ENCODE data around the gene ZNF541.

The ZNF541 gene

DNA sequence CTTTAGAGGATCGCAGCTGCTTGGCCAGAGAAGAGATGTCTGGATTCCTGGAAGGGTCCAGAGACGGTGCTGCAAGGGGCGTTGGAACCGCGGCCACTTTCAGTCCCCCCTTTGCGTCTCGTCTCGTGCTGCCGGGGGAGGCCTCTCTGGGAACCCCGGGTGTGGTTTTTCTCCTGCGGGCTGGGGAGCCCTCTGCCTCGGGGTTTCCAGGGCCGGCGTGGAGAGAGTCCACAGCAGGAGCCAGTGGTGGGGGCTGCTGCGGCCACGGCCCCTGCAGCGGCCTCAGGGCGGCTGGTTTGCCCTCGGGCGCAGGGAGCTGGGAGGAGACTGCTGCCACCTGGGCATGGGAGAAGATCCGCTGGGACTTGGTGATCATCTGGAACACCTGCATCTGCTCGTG lies 28.5 kb downstream of the ZNF541 start:
- Histone ChIP-seq H3K4me3 (ENCODE audit: low read depth, low read length) (no peak overlapping the region), H2BK5ac (ENCODE audit: low read depth, low read length, poor library complexity) (no peak overlapping the region), H3K36me3 (ENCODE audit: control insufficient read depth in 1 of 2, insufficient read depth in 2 of 2, low read length in 2 of 2) (no peaks in the 10 kb centered on the region), H3K14ac (ENCODE audit: low read length) (peak overlapping the region; percentile 48), H3K4me1 (ENCODE audit: control insufficient read depth in 1 of 2, insufficient read depth in 2 of 2, low read length in 2 of 2) (peaks cover 5 to 14% of the 10 kb centered on the region in 2 experiments), H3K23ac (ENCODE audit: low read length) (no peak overlapping the region), H3K79me2 (ENCODE audit: control insufficient read depth, insufficient read depth, low read length, poor library complexity) (no peaks in the 10 kb centered on the region), H4K91ac (ENCODE audit: low read depth, low read length) (peak overlapping the region; percentile 74), H3K18ac (ENCODE audit: low read length) (peak overlapping the region; percentile 24), H4K12ac (ENCODE audit: low read depth, low read length) (no peak overlapping the region), H3K27me3 (ENCODE audit: insufficient read depth, low read length) (no peaks in the 10 kb centered on the region), H3K27ac (ENCODE audit: low read depth, low read length) (no peak overlapping the region), H3K9me3 (ENCODE audit: insufficient read depth, low read depth, low read length) (no peaks in the 10 kb centered on the region), H3K4me2 (ENCODE audit: low read length) (no peak overlapping the region), H2AFZ (ENCODE audit: insufficient read depth, low read length, poor library complexity) (no peak overlapping the region), H2BK120ac (ENCODE audit: insufficient read depth, low read length, poor library complexity) (peak overlapping the region; percentile 71), H3K79me1 (ENCODE audit: low read length) (peaks cover 13% of the 10 kb centered on the region), H2BK12ac (ENCODE audit: low read length) (peak overlapping the region; percentile 94), H3K4ac (ENCODE audit: low read depth, low read length) (no peak overlapping the region), H4K8ac (ENCODE audit: low read depth, low read length) (no peak overlapping the region), H2AK5ac (ENCODE audit: low read length) (peak overlapping the region; percentile 87), H3K9ac (ENCODE audit: low read length) (no peak overlapping the region)
- no CpG with 5 or more reads among the region's 22 CpGs for WGBS (ENCODE audit: extremely low coverage, insufficient coverage, insufficient read length)
- DNase-seq, result no peak

DNA sequence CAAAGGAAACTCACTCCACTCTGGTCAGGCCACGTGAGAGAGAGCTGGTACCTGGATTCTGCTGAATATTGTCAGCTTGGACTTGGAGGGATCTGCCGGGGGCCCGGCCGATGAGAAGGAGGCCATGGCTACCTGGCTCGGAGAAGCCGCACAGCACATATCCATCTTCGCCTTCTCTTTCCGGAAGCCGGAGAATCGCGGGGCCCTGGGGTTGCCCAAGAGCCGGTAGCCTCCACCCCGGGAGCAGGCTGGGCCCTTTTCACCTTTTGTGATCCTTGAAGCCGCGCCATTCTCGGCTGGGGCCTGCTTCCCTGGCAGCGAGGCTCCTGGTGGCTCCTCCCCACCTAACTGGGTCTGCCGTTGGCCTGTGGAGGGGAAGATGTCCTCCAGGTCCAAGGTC lies 28.9 kb downstream of the ZNF541 start:
- H2AK5ac ChIP-seq (ENCODE audit: low read length), result peak overlapping the region; percentile 87
- WGBS (ENCODE audit: extremely low coverage, insufficient coverage, insufficient read length), result no CpG with 5 or more reads among the region's 18 CpGs
- H2BK12ac ChIP-seq (ENCODE audit: low read length), result peak overlapping the region; percentile 94
- peaks cover 5 to 14% of the 10 kb centered on the region in 2 experiments for H3K4me1 ChIP-seq (ENCODE audit: control insufficient read depth in 1 of 2, insufficient read depth in 2 of 2, low read length in 2 of 2)
- no peaks in the 10 kb centered on the region for H3K27me3 ChIP-seq (ENCODE audit: insufficient read depth, low read length)
- H3K79me1 ChIP-seq (ENCODE audit: low read length), result peaks cover 13% of the 10 kb centered on the region
- H3K23ac ChIP-seq (ENCODE audit: low read length), result no peak overlapping the region
- H4K12ac ChIP-seq (ENCODE audit: low read depth, low read length), result no peak overlapping the region
- H4K8ac ChIP-seq (ENCODE audit: low read depth, low read length), result no peak overlapping the region
- H3K9ac ChIP-seq (ENCODE audit: low read length), result no peak overlapping the region
- no peak overlapping the region for H2AFZ ChIP-seq (ENCODE audit: insufficient read depth, low read length, poor library complexity)
- no peaks in the 10 kb centered on the region for H3K36me3 ChIP-seq (ENCODE audit: control insufficient read depth in 1 of 2, insufficient read depth in 2 of 2, low read length in 2 of 2)
- no peak overlapping the region for H2BK5ac ChIP-seq (ENCODE audit: low read depth, low read length, poor library complexity)
- H3K79me2 ChIP-seq (ENCODE audit: control insufficient read depth, insufficient read depth, low read length, poor library complexity), result no peaks in the 10 kb centered on the region
- DNase-seq, result no peak
- H3K4ac ChIP-seq (ENCODE audit: low read depth, low read length), result no peak overlapping the region
- no peaks in the 10 kb centered on the region for H3K9me3 ChIP-seq (ENCODE audit: insufficient read depth, low read depth, low read length)
- peak overlapping the region; percentile 24 for H3K18ac ChIP-seq (ENCODE audit: low read length)
- no peak overlapping the region for H3K27ac ChIP-seq (ENCODE audit: low read depth, low read length)
- no peak overlapping the region for H3K4me2 ChIP-seq (ENCODE audit: low read length)
- peak overlapping the region; percentile 71 for H2BK120ac ChIP-seq (ENCODE audit: insufficient read depth, low read length, poor library complexity)
- peak overlapping the region; percentile 48 for H3K14ac ChIP-seq (ENCODE audit: low read length)
- H3K4me3 ChIP-seq (ENCODE audit: low read depth, low read length), result no peak overlapping the region
- H4K91ac ChIP-seq (ENCODE audit: low read depth, low read length), result peak overlapping the region; percentile 74

DNA sequence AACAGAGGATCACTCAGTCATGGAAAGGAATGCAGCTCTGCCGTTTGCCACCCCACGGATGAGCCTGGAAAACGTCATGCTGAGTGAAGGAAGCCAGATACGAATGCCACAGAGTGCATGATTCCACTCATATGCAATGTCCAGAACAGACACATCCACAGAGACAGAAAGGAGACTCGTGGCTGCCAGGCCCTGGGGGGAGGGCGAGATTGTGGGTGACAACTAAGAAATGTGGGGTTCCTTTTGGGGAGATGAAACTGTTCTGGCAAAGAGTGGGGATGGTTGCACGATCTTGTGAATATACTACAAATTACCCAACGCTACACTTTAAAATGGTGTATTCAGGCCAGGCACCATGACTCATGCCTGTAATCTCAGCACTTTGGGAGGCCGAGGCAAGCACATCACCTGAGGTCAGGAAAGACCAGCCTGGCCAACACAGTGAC lies 30.9 kb downstream of the ZNF541 start:
- Histone ChIP-seq H3K36me3 (ENCODE audit: control insufficient read depth in 1 of 2, insufficient read depth in 2 of 2, low read length in 2 of 2) (no peaks in the 10 kb centered on the region), H3K27ac (ENCODE audit: low read depth, low read length) (peak overlapping the region; percentile 88), H4K8ac (ENCODE audit: low read depth, low read length) (no peak overlapping the region), H3K4ac (ENCODE audit: low read depth, low read length) (no peak overlapping the region), H2AK5ac (ENCODE audit: low read length) (no peak overlapping the region), H3K14ac (ENCODE audit: low read length) (no peak overlapping the region), H3K18ac (ENCODE audit: low read length) (no peak overlapping the region), H3K79me1 (ENCODE audit: low read length) (peaks cover 13% of the 10 kb centered on the region), H2BK120ac (ENCODE audit: insufficient read depth, low read length, poor library complexity) (peak overlapping the region; percentile 4), H3K4me2 (ENCODE audit: low read length) (peak overlapping the region; percentile 54), H3K79me2 (ENCODE audit: control insufficient read depth, insufficient read depth, low read length, poor library complexity) (no peaks in the 10 kb centered on the region), H2AFZ (ENCODE audit: insufficient read depth, low read length, poor library complexity) (no peak overlapping the region), H4K91ac (ENCODE audit: low read depth, low read length) (peak overlapping the region; percentile 9), H3K4me1 (ENCODE audit: control insufficient read depth in 1 of 2, insufficient read depth in 2 of 2, low read length in 2 of 2) (peaks cover 5 to 10% of the 10 kb centered on the region in 2 experiments), H3K9ac (ENCODE audit: low read length) (no peak overlapping the region), H2BK5ac (ENCODE audit: low read depth, low read length, poor library complexity) (peak overlapping the region; percentile 32), H3K27me3 (ENCODE audit: insufficient read depth, low read length) (no peaks in the 10 kb centered on the region), H3K9me3 (ENCODE audit: insufficient read depth, low read depth, low read length) (no peaks in the 10 kb centered on the region), H2BK12ac (ENCODE audit: low read length) (no peak overlapping the region), H4K12ac (ENCODE audit: low read depth, low read length) (no peak overlapping the region), H3K4me3 (ENCODE audit: low read depth, low read length) (no peak overlapping the region), H3K23ac (ENCODE audit: low read length) (no peak overlapping the region)
- no CpG with 5 or more reads among the region's 9 CpGs for WGBS (ENCODE audit: extremely low coverage, insufficient coverage, insufficient read length)
- DNase-seq, result no peak

DNA sequence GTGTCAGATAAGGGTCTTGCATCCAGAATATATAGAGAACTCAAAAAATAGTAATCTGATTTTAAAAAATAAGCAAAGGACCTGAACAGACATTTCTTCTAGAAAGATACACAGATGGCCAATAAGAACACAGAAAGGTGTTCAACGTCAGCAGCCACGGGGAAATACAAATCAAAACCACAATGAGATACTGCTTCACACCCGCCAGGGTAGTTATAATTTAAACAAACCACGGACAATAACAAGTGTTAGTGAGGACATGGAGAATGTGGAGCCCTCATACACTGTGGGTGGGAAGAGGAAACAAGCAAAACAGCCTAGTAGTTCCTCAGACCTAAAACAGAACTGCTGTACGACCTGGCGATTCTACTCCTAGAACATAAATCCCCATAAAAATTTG lies 31.4 kb downstream of the ZNF541 start:
- H3K4me2 ChIP-seq (ENCODE audit: low read length), result peak overlapping the region; percentile 25
- no peaks in the 10 kb centered on the region for H3K36me3 ChIP-seq (ENCODE audit: control insufficient read depth in 1 of 2, insufficient read depth in 2 of 2, low read length in 2 of 2)
- no CpG with 5 or more reads among the region's 6 CpGs for WGBS (ENCODE audit: extremely low coverage, insufficient coverage, insufficient read length)
- DNase-seq, result no peak
- H4K12ac ChIP-seq (ENCODE audit: low read depth, low read length), result no peak overlapping the region
- H3K27me3 ChIP-seq (ENCODE audit: insufficient read depth, low read length), result no peaks in the 10 kb centered on the region
- peaks cover 13% of the 10 kb centered on the region for H3K79me1 ChIP-seq (ENCODE audit: low read length)
- H4K8ac ChIP-seq (ENCODE audit: low read depth, low read length), result no peak overlapping the region
- no peak overlapping the region for H2AK5ac ChIP-seq (ENCODE audit: low read length)
- no peak overlapping the region for H3K23ac ChIP-seq (ENCODE audit: low read length)
- H2BK12ac ChIP-seq (ENCODE audit: low read length), result peak overlapping the region; percentile 88
- H2AFZ ChIP-seq (ENCODE audit: insufficient read depth, low read length, poor library complexity), result no peak overlapping the region
- peak overlapping the region; percentile 77 for H2BK120ac ChIP-seq (ENCODE audit: insufficient read depth, low read length, poor library complexity)
- peak overlapping the region; percentile 83 for H2BK5ac ChIP-seq (ENCODE audit: low read depth, low read length, poor library complexity)
- H3K27ac ChIP-seq (ENCODE audit: low read depth, low read length), result peak overlapping the region; percentile 88
- no peaks in the 10 kb centered on the region for H3K79me2 ChIP-seq (ENCODE audit: control insufficient read depth, insufficient read depth, low read length, poor library complexity)
- H3K18ac ChIP-seq (ENCODE audit: low read length), result no peak overlapping the region
- H3K4ac ChIP-seq (ENCODE audit: low read depth, low read length), result no peak overlapping the region
- no peaks in the 10 kb centered on the region for H3K9me3 ChIP-seq (ENCODE audit: insufficient read depth, low read depth, low read length)
- H3K4me3 ChIP-seq (ENCODE audit: low read depth, low read length), result no peak overlapping the region
- H3K9ac ChIP-seq (ENCODE audit: low read length), result no peak overlapping the region
- H3K4me1 ChIP-seq (ENCODE audit: control insufficient read depth in 1 of 2, insufficient read depth in 2 of 2, low read length in 2 of 2), result peaks cover 5 to 10% of the 10 kb centered on the region in 2 experiments
- H3K14ac ChIP-seq (ENCODE audit: low read length), result peak overlapping the region; percentile 45
- H4K91ac ChIP-seq (ENCODE audit: low read depth, low read length), result no peak overlapping the region

Measured in trophoblast cell (in vitro differentiated cells and primary cell).